GM12873 (cell line): ENCODE measurements around the gene PLEKHG4B.

Source experiments
- CTCF ChIP-seq: IDR thresholded peaks from 2 replicates; pipeline ENCODE4 v1.5.1; 2012; ENCODE audit warnings: low read depth, mild to moderate bottlenecking, moderate library complexity, low read length, control low read depth; ENCODE audit not compliant: insufficient read depth; ENCODE audit errors: missing control alignments

Gene PLEKHG4B

GRCh38 chr5:85334-85995 lies 6.5 kb upstream of the PLEKHG4B start:
- TF ChIP-seq CTCF, result no peak

GRCh38 chr5:89337-90286 lies 2.4 kb upstream of the PLEKHG4B start:
- TF ChIP-seq CTCF, result no peak

GRCh38 chr5:90590-91547 lies 1.1 kb upstream of the PLEKHG4B start:
- no peak for TF ChIP-seq CTCF

- TF ChIP-seq CTCF, result no peak
Measured at GRCh38 chr5:92401-93220, 643 bp downstream of the PLEKHG4B start.

GRCh38 chr5:93221-93980 lies 1.4 kb downstream of the PLEKHG4B start:
- TF ChIP-seq CTCF, result no peak
